ENCODE results near the gene ANGPTL2. TPM values are rescaled to one million over a fixed set of nuclear protein-coding genes. Genes with fewer than 3 reads are reported as not detected.

Gene ANGPTL2
- total RNA-seq, 3 donors from 2014 or later = 4.1 to 50.9 (median 11.6) TPM

DNA sequence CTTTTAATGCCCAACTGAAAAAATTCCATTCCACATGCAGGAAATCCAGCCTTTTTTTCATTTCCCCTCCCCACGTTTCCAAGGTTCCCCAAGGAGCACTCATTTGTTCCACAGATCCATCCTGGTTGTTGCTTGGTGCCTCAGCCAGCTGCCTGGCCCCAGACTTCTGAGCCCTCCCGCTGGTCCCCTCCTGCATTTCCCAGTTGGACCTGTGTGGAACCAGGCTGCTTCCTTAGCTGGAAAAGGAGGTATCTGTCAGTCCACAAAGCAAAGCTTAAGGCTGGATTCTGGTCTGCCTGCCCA, 44.8 kb downstream of the ANGPTL2 start:
- no peaks in the 10 kb centered on the region for H3K9me3 ChIP-seq
- no peak for ATAC-seq
- H3K36me3 ChIP-seq (ENCODE audit: low read depth) = no peaks in the 10 kb centered on the region
- H3K4me1 ChIP-seq (ENCODE audit: low read depth) = no peaks in the 10 kb centered on the region
- TF ChIP-seq, protein P1, sequence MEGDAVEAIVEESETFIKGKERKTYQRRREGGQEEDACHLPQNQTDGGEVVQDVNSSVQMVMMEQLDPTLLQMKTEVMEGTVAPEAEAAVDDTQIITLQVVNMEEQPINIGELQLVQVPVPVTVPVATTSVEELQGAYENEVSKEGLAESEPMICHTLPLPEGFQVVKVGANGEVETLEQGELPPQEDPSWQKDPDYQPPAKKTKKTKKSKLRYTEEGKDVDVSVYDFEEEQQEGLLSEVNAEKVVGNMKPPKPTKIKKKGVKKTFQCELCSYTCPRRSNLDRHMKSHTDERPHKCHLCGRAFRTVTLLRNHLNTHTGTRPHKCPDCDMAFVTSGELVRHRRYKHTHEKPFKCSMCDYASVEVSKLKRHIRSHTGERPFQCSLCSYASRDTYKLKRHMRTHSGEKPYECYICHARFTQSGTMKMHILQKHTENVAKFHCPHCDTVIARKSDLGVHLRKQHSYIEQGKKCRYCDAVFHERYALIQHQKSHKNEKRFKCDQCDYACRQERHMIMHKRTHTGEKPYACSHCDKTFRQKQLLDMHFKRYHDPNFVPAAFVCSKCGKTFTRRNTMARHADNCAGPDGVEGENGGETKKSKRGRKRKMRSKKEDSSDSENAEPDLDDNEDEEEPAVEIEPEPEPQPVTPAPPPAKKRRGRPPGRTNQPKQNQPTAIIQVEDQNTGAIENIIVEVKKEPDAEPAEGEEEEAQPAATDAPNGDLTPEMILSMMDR (IDR thresholded peaks at IDR 0.05) = no peak
- DNase-seq = no peak
- intact Hi-C loops (cut with DNase I, micrococcal nuclease) = no loop called here
- H3K4me3 ChIP-seq = no peak overlapping the region

DNA sequence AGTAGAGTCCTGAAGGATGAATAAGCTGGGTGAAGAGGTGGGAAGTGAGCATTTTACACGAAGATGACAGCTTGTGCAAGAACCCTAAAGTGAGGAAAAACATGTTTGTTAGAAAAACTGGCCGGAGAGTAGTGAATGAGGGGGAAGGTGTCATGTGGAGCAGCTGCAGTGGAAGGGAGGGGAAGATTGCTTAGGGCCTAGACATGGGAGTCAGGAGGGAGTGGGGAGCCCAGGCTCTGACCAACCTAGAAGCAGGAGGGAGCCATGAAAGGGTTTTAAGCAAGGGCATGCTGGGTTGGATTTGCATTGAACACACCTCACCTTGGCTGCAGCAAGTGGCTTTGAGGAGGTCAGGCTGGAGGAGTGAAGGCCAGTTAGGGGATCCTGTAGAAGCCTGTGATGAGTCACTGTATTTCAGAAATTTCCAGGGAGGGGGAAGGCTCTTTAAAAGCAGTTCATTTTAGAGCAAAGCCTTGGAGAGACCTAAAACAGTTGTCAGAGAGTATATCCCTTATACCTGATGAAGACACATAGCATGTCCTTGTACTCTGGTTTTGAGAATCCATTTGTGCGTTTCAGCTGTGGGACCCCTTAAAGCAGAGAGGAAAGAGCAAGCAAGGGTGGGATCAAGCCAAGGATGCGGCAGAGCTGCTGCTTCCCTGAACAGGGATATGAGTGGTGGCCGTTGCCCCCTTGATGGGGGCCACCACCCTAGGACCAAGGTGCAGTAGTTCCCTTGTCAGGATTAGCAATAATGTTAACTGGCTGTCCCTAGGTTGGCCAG, 45.4 kb downstream of the ANGPTL2 start:
- ATAC-seq (no peak), DNase-seq (no peak)
- no peaks in the 10 kb centered on the region for H3K36me3 ChIP-seq (ENCODE audit: low read depth)
- TF ChIP-seq, protein P1 (IDR thresholded peaks at IDR 0.05) = no peak
- H3K9me3 ChIP-seq = no peaks in the 10 kb centered on the region
- no peak overlapping the region for H3K4me3 ChIP-seq
- no peaks in the 10 kb centered on the region for H3K4me1 ChIP-seq (ENCODE audit: low read depth)
- intact Hi-C loops (cut with DNase I, micrococcal nuclease) = no loop called here

DNA sequence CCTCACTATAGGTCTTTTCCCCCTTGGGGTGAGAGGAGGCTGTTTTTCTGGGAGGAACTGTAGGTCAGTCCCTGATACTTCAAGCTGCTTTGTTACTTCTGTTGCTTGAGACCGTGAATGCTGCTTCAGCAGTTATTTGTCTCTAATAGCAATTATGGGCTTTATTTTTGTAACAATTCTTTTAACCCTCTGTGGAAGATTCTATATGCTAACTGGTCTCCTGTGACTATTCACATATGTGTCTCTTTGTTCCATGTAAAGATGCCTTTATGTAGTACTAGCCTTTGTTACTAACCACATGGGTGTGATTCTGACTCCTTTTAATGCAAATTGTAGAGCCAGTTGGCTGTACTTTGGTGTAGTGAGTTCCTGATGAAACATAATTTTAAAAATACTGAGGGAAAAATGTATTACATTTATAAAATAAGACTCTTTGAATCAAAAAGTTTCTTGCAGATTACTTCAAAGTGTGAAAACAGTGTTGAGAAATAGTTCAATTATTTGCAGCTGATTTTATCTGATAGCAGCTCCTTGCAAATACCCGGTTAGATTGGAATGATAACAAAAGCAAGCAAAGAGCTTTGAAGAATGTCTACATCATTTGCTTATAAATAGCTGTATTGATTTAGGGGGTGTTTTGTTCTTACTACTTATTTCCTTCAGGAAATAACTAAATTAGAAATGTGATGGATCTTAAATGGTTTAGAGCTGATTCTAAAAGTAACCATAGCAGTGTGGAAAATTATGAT, 46.6 kb downstream of the ANGPTL2 start:
- ATAC-seq = no peak
- TF ChIP-seq, protein P1 (IDR thresholded peaks at IDR 0.05) = no peak

DNA sequence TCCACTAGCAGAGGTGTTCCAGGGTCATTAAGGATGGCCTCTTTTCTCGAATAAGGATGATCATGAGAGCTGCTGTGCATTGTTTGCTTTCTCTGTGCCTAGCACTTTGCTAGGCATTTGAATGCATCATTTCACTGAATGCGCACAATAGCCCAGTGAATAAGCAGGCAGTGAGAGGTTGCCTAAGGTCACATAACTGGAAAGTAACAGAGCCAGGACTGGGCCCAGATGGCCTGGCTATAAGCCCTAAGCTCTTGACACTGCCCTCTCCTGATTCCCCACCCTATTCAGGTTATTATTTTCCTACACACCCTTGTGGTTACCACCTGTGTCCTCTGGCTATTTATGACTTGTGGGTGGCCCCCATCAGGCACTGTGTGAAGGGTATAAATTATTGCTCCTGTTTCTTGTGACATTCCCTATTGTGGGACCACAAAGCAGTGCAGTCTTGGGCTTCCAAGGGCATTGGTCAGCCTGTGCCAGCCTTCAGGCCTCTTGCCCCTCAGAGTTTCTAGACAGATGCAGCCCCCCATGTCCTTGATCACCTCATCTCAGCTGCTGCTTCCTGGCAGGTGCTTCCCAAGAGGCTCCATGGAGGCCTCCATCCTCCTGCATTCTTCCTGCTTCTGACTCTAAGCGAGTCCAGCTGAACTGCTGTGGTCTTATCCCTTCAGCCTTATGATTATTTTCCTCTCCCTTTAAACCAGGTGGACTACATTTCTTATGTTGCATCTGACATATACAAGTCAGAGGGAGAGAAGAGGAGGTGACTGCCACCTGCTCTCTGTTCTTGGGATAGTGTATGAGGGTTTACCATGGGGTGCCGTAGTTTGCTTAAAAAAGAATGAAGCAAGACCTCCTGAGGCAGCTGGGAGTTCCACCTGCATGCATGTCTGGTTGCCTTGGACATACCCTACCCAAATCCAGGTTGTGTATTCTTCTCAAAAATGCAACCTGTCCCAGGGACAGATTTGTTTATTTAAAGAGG, 47.6 kb downstream of the ANGPTL2 start:
- DNase-seq = no peak
- intact Hi-C loops (cut with DNase I, micrococcal nuclease) = no loop called here

More for the DNA sequence above, 46.6 kb downstream of the ANGPTL2 start:
- Histone ChIP-seq H3K4me3 (no peak overlapping the region), H3K9me3 (no peaks in the 10 kb centered on the region), H3K4me1 (ENCODE audit: low read depth) (no peaks in the 10 kb centered on the region), H3K36me3 (ENCODE audit: low read depth) (no peaks in the 10 kb centered on the region)
- intact Hi-C loops (cut with DNase I, micrococcal nuclease) = no loop called here
- no peak for DNase-seq

More for the DNA sequence above, 47.6 kb downstream of the ANGPTL2 start:
- TF ChIP-seq, protein P1 (IDR thresholded peaks at IDR 0.05) = no peak
- Histone ChIP-seq H3K4me1 (ENCODE audit: low read depth) (no peaks in the 10 kb centered on the region), H3K36me3 (ENCODE audit: low read depth) (no peaks in the 10 kb centered on the region), H3K9me3 (no peaks in the 10 kb centered on the region), H3K4me3 (no peak overlapping the region)
- no peak for ATAC-seq

Data from mucosa of descending colon (tissue), 3 donors.